ENCODE measurements around the gene FSTL4.

FSTL4 gene

DNA sequence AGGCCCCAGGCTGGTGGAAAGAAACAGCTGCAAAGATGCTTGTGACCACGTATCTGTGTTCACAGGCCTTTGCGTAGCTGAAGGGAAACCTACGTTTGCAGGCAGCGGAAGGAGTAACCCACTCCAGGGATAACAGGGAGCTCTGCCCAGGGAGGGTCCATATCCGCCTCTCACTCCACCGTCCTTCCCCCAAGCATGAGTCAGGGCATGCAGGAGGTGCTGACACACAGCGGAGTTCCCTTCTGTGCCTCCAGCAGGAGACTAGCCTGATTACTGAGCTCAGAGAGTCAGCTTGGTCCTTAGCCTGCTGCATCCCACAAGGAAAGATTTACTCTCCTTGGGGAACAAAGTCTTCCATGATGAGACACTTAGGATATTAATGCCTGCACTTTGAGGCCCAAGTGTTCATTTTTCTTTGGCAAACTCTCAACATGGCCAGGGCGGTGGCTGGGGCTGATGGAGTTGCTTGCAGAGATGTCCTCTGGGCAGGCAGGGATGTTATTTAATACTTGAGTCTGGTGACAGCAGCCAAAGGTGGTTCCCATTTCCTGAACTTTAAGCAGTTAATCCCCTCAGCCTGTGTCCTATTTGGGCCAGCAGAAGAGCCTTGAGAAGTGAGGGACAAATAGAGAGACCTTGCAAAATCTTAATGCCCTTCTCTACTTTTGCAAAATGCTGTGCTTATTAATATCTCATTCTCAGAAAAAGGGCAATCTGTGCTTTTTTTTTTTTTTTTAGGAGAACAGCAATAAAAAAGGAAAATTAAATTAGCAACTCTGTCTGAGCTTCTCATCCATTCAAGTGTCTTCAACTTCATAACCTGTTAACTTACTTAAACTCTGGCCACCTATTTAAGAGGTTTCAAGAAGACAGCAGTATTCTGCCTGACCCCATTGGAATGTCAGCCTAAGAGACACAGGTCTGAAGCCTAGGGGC lies 338.4 kb downstream of the FSTL4 start:
- no peak overlapping the region for H3K4me3 ChIP-seq (ENCODE audit: low read depth, low read length)
- TF ChIP-seq, protein P1, sequence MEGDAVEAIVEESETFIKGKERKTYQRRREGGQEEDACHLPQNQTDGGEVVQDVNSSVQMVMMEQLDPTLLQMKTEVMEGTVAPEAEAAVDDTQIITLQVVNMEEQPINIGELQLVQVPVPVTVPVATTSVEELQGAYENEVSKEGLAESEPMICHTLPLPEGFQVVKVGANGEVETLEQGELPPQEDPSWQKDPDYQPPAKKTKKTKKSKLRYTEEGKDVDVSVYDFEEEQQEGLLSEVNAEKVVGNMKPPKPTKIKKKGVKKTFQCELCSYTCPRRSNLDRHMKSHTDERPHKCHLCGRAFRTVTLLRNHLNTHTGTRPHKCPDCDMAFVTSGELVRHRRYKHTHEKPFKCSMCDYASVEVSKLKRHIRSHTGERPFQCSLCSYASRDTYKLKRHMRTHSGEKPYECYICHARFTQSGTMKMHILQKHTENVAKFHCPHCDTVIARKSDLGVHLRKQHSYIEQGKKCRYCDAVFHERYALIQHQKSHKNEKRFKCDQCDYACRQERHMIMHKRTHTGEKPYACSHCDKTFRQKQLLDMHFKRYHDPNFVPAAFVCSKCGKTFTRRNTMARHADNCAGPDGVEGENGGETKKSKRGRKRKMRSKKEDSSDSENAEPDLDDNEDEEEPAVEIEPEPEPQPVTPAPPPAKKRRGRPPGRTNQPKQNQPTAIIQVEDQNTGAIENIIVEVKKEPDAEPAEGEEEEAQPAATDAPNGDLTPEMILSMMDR (IDR thresholded peaks at IDR 0.05; ENCODE audit: low read depth, low read length): no peak
- in situ Hi-C loops (cut with HindIII; ENCODE audit: low sequenced_read_pairs): no loop called here
- DNase-seq (ENCODE audit: low read depth, low spot score): peak; percentile 59

DNA sequence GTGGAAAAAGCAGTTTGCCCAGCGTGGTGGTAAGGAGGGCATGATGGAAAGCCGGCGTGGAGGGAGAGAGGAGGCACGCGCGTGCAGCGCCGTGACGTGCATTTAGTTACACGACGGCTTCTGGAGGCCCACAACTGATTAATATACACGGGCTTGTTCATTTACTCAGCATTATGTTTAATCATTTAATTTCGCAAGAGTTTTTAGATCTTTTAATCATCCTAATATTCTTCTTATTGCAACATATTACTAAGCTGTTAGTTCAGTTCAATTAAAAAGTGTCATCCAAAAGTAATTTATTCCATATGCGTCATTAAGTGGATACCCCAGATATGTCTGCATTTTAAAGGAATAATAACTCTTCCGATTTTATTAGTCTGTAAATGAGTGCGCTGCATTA lies 340.0 kb downstream of the FSTL4 start:
- in situ Hi-C loops (cut with HindIII; ENCODE audit: low sequenced_read_pairs): no loop called here
- no peak for DNase-seq (ENCODE audit: low read depth, low spot score)
- no peak overlapping the region for H3K4me3 ChIP-seq (ENCODE audit: low read depth, low read length)
- TF ChIP-seq, protein P1 (IDR thresholded peaks at IDR 0.05; ENCODE audit: low read depth, low read length): no peak

- TF ChIP-seq, protein P1 (IDR thresholded peaks at IDR 0.05; ENCODE audit: low read depth, low read length): no peak
Measured at GRCh38 chr5:133271606-133272005, 340.7 kb downstream of the FSTL4 start.

DNA sequence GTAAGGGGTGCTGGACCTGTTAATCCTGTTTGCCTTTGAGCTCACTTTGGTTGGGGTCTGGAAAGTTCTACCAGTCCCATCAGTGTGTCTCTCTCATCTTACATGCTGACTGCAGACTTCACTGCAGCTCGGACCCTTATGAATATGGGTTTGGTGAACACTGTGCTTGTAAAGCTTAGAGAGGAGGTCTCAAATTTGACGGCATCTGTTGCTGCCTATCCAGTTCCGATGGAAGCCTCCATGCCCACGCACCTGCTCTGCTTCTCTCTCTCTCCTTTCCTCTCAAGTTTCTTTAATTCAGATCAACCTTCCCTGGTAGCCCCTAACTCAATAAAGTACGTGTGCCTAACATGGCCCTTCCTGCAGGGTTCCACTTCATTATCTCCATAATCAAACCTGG lies 342.6 kb downstream of the FSTL4 start:
- H3K4me3 ChIP-seq (ENCODE audit: low read depth, low read length): no peak overlapping the region
- TF ChIP-seq, protein P1 (IDR thresholded peaks at IDR 0.05; ENCODE audit: low read depth, low read length): no peak
- no peak for DNase-seq (ENCODE audit: low read depth, low spot score)
- in situ Hi-C loops (cut with HindIII; ENCODE audit: low sequenced_read_pairs): no loop called here

More at GRCh38 chr5:133271606-133272005, 340.7 kb downstream of the FSTL4 start:
- in situ Hi-C loops (cut with HindIII; ENCODE audit: low sequenced_read_pairs): no loop called here
- H3K4me3 ChIP-seq (ENCODE audit: low read depth, low read length): no peak overlapping the region
- no peak for DNase-seq (ENCODE audit: low read depth, low spot score)

GRCh38 chr5:133267601-133268000 lies 344.7 kb downstream of the FSTL4 start:
- no peak overlapping the region for H3K4me3 ChIP-seq (ENCODE audit: low read depth, low read length)
- TF ChIP-seq, protein P1 (IDR thresholded peaks at IDR 0.05; ENCODE audit: low read depth, low read length): no peak
- in situ Hi-C loops (cut with HindIII; ENCODE audit: low sequenced_read_pairs): no loop called here
- DNase-seq (ENCODE audit: low read depth, low spot score): no peak

- no peak for DNase-seq (ENCODE audit: low read depth, low spot score)
- TF ChIP-seq, protein P1 (IDR thresholded peaks at IDR 0.05; ENCODE audit: low read depth, low read length): no peak
- in situ Hi-C loops (cut with HindIII; ENCODE audit: low sequenced_read_pairs): no loop called here
- H3K4me3 ChIP-seq (ENCODE audit: low read depth, low read length): no peak overlapping the region
Measured at GRCh38 chr5:133266966-133267365, 345.4 kb downstream of the FSTL4 start.

Data from astrocyte of the spinal cord (primary cell).